Upper lobe of left lung (tissue), 6 donors: ENCODE results near the gene HLA-DQB1. TPM values are rescaled to one million over a fixed set of nuclear protein-coding genes. Genes with fewer than 3 reads are reported as not detected.
A peak's percentile ranks its signal among the peaks of the same experiment; 100 is the strongest.
"Not testable (repeated sequence)": the region's sequence is repeated elsewhere in the genome, so short reads cannot be mapped to it uniquely, and the experiment has no call there.

Experiments
- ATAC-seq, 2 donors: fragments of 200-7000 bp; cut with Tn5 transposase; one replicate each; pipeline ENCODE4 v1.9.1; 2022; ENCODE audit warnings: mild to moderate bottlenecking in 2 of 2, moderate library complexity in 2 of 2; ENCODE audit not compliant: low FRiP score in 2 of 2
- DNase-seq, 2 donors: peaks; one replicate each; pipeline ENCODE4 v3.0.0-alpha.2; 2019 to 2020
- H3K27ac ChIP-seq, 4 donors: fragments of 200-600 bp; sonication (generic); one replicate each; pipeline ENCODE4 v1.5.1; 2016 to 2019
- H3K27me3 ChIP-seq, 4 donors: fragments of 200-600 bp; sonication (generic); one replicate each; pipeline ENCODE4 v1.5.1; 2017 to 2019
- H3K36me3 ChIP-seq, 4 donors: fragments of 200-600 bp; sonication (generic); one replicate each; pipeline ENCODE4 v1.5.1; 2016 to 2019
- H3K4me1 ChIP-seq, 4 donors: fragments of 200-600 bp; sonication (generic); one replicate each; pipeline ENCODE4 v1.5.1; 2018 to 2019
- H3K4me3 ChIP-seq, 4 donors: fragments of 200-600 bp; sonication (generic); one replicate each; pipeline ENCODE4 v1.5.1; 2017 to 2019; ENCODE audit warnings: mild to moderate bottlenecking in 2 of 4, moderate library complexity in 1 of 4
- H3K9me3 ChIP-seq, 4 donors: fragments of 200-600 bp; sonication (generic); one replicate each; pipeline ENCODE4 v1.5.1; 2018 to 2019
- EP300 ChIP-seq, 4 donors: sonication (generic); formaldehyde crosslinking; IDR thresholded peaks; one replicate each; pipeline ENCODE4 v1.5.1; 2017; ENCODE audit warnings: antibody characterized with exemption in 4 of 4, control low read depth in 2 of 4
- POLR2A ChIP-seq, 4 donors: fragments of 450-650 bp; IDR thresholded peaks; one replicate each; pipeline ENCODE4 v1.5.1; 2016 to 2017; ENCODE audit warnings: antibody characterized with exemption in 4 of 4, mild to moderate bottlenecking in 2 of 4
- POLR2AphosphoS5 ChIP-seq, 2 donors: sonication (generic); formaldehyde crosslinking; IDR thresholded peaks; one replicate each; pipeline ENCODE4 v1.5.1; 2017; ENCODE audit warnings: antibody characterized with exemption in 2 of 2
- WGBS, 2 donors: methylation state at CpG; one replicate each; pipeline ENCODE4 v1.1.5; 2017 to 2018; 5-methylcytosine and 5-hydroxymethylcytosine counted together
- total RNA-seq, 6 donors: library from RNA; depleted of rRNA in 4 of 6; stranded (reverse); fragments of >200 nt in 4 of 6; gene quantifications; one replicate each; pipeline versions ENCODE4 v1.1.0 to v1.2.1, GENCODE V29; 2016 to 2021
- TF ChIP-seq, protein P1 (sequence below), 6 experiments: fragments of 450-650 bp in 4 of 6; fragments of 200-600 bp in 2 of 6; sonication (generic) in 2 of 6; IDR thresholded peaks; one replicate each; pipeline ENCODE4 v1.5.1; 2016 to 2019; ENCODE audit warnings: antibody characterized with exemption in 6 of 6
- donor health status: DM: no; HTN: no; CAD: no; lungs with moderate emphysema.
- donor health status: DM: no; HTN: yes; CAD: no; lungs with severe emphysema.

Gene HLA-DQB1
- total RNA-seq, result 100 to 1,000 TPM in 2 of 6 donors, 10 to 100 TPM in 2, 1 to 10 TPM in 2; 1.0 to 154 (median 36.3) TPM

DNA sequence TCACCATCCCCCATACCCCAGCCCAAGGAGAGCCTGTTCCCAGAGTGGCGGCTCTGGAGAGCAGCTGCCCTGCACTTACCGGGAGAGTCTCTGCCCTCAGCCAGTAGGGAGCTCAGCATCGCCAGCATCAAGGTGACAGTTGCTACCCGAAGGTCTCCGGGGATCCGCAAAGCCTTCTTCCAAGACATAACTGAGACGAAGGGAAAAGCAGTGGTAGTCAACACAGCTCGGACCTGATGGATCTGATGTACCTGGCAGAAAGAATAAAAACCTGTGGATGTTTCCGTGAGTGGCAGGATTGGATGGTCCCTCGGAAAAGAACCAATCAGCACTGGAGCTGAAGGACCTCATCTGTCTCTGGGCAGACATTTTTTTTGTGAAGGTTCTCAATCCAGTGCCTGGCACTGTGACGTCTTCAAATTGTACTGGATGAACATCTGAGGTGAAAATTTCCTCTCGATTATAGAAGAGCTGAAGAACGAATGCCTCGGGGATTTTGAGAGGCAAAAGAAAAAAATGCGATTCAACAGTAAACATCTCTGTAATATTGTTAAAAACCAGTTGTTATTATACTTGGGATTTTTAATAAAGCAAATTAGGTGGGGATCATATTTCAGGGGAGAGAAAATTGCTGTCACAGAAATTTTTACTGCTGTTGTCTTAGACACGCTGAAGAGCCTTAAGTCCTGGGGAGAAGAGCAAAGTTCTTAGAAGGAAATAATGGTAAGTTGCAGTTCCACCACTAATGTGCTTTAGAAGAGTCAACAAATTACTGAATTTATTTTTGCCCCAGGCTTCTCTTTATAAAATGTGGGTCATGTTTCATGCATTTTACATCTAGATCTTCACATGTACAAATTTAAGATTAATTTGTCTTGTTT is at the start of gene HLA-DQB1:
Gene HLA-DQB1 (minus strand): TSS at position 238 of the 881 bp plus-strand sequence. CDS start 50 bp downstream, at position 188.
- Histone ChIP-seq H3K27me3 (no peaks in the 10 kb centered on the region), H3K4me1 (peaks cover 0 to 5% (median 0%) of the 10 kb centered on the region in 4 donors), H3K27ac (peak within 1 kb of the TSS in 1 of 4 donors; percentile 44), H3K9me3 (no peaks in the 10 kb centered on the region), H3K4me3 (peak within 1 kb of the TSS in 2 of 4 donors; percentile 20 to 35), H3K36me3 (no peaks in the 10 kb centered on the region)
- 4 to 9% methylated on average over 15 to 16 of the region's 16 CpGs for WGBS, 2 donors
- DNase-seq (peak in 1 of 2 donors; percentile 72), ATAC-seq (peak; percentile 89)
- TF ChIP-seq POLR2A (IDR thresholded peaks at IDR 0.05), result no peak
- TF ChIP-seq, protein P1, sequence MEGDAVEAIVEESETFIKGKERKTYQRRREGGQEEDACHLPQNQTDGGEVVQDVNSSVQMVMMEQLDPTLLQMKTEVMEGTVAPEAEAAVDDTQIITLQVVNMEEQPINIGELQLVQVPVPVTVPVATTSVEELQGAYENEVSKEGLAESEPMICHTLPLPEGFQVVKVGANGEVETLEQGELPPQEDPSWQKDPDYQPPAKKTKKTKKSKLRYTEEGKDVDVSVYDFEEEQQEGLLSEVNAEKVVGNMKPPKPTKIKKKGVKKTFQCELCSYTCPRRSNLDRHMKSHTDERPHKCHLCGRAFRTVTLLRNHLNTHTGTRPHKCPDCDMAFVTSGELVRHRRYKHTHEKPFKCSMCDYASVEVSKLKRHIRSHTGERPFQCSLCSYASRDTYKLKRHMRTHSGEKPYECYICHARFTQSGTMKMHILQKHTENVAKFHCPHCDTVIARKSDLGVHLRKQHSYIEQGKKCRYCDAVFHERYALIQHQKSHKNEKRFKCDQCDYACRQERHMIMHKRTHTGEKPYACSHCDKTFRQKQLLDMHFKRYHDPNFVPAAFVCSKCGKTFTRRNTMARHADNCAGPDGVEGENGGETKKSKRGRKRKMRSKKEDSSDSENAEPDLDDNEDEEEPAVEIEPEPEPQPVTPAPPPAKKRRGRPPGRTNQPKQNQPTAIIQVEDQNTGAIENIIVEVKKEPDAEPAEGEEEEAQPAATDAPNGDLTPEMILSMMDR (IDR thresholded peaks at IDR 0.05), result no peak
- no peak for TF ChIP-seq EP300 (IDR thresholded peaks at IDR 0.05)
- TF ChIP-seq POLR2AphosphoS5 (IDR thresholded peaks at IDR 0.05), result no peak

DNA sequence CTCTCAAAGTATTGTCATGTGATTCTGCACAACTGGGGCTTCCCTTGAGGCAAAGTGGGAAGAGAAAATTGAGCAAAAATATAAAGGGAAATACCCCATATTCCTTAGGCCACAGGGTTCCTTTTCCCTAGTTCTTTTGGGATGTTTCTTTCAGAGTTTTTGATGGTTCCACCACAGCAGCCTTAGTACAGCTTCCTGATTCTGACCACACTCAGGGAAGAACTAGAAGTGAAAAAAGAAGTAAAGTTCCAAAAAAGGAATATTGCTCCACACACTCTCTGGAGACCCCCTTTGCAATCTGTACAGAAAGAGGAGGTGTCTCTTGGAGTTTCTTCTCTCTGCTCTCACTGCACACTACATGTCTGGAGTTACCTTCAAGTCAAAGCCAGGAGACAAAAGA is 46.8 kb upstream of the HLA-DQB1 start:
- Histone ChIP-seq H3K27ac (no peak overlapping the region), H3K4me3 (no peak overlapping the region), H3K36me3 (no peaks in the 10 kb centered on the region), H3K27me3 (no peaks in the 10 kb centered on the region), H3K9me3 (no peaks in the 10 kb centered on the region), H3K4me1 (no peaks in the 10 kb centered on the region)
- ATAC-seq, result no peak
- DNase-seq, result no peak
- TF ChIP-seq, protein P1 (IDR thresholded peaks at IDR 0.05), result no peak
- TF ChIP-seq POLR2AphosphoS5 (IDR thresholded peaks at IDR 0.05) (no peak), POLR2A (IDR thresholded peaks at IDR 0.05) (no peak), EP300 (IDR thresholded peaks at IDR 0.05) (no peak)

DNA sequence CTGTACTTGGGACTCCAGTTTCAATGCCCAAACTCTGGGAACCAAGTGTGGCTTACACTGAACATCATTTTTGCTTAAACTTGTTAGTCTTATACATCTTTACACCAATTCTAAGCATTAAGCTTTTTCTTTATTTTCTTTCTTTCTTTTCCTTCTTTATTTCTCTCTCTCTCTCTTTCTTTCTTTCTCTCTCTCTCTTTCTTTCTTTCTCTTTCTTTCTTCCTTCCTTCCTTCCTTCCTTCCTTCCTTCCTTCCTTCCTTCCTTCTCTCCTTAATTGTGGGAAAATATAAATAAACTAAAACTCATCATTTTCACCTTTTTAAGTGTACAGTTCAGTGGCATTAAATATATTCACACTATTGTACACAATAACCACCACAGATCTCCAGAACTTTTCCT is 43.2 kb upstream of the HLA-DQB1 start:
- H3K9me3 ChIP-seq, result no peaks in the 10 kb centered on the region
- TF ChIP-seq POLR2A (IDR thresholded peaks at IDR 0.05), result no peak
- TF ChIP-seq POLR2AphosphoS5 (IDR thresholded peaks at IDR 0.05), result no peak
- TF ChIP-seq, protein P1 (IDR thresholded peaks at IDR 0.05), result no peak
- no peak for TF ChIP-seq EP300 (IDR thresholded peaks at IDR 0.05)
- H3K4me1 ChIP-seq, result no peaks in the 10 kb centered on the region
- H3K4me3 ChIP-seq, result no peak overlapping the region
- no peaks in the 10 kb centered on the region for H3K27me3 ChIP-seq
- ATAC-seq (no peak), DNase-seq (no peak)
- H3K27ac ChIP-seq, result no peak overlapping the region
- no peaks in the 10 kb centered on the region for H3K36me3 ChIP-seq

DNA sequence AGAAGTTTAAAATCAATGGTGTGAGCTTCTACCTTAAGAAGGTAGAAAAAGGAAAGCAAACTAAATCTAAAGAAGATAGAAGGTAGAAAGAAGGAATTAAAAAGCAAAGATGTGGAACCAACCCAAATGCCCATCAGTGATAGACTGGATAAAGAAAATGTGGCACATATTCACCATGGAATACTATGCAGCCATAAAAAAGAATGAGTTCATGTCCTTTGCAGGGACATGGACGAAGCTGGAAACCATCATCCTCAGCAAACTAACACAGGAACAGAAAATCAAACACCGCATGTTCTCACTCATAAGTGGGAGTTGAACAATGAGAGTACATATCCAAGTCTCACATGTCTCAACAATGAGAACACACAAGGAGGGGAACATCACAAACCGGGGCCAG is 38.7 kb upstream of the HLA-DQB1 start:
- not testable (repeated sequence) for H3K9me3 ChIP-seq, H3K4me3 ChIP-seq, DNase-seq, H3K4me1 ChIP-seq, H3K27ac ChIP-seq, ATAC-seq, H3K36me3 ChIP-seq, H3K27me3 ChIP-seq
- WGBS, 2 donors, result 63 to 75% methylated on average over 3 of the region's 3 CpGs

DNA sequence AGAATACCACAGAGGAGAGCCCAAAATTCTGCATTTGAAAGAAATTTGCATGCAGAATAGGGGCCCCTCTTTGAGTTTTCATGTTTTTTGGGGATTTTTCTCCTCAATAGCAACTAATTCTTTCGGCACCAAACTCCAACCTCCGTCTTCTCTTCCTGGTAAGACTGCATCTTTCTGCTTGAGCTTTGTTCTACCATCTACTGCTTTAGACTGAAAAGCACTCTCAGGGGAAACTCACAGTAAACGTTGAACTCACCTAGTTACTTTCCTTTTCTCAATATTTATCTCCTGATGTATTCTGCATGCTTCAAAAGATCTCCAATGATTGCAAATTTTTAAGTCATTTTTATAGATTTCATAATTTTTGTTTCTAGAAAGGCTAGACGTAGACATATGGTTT is 36.9 kb upstream of the HLA-DQB1 start:
- no peak overlapping the region for H3K4me3 ChIP-seq
- no peaks in the 10 kb centered on the region for H3K36me3 ChIP-seq
- H3K27me3 ChIP-seq, result no peaks in the 10 kb centered on the region
- ATAC-seq, result no peak
- TF ChIP-seq, protein P1 (IDR thresholded peaks at IDR 0.05), result no peak
- TF ChIP-seq EP300 (IDR thresholded peaks at IDR 0.05) (no peak), POLR2AphosphoS5 (IDR thresholded peaks at IDR 0.05) (no peak), POLR2A (IDR thresholded peaks at IDR 0.05) (no peak)
- H3K4me1 ChIP-seq, result peaks cover 0 to 3% (median 0%) of the 10 kb centered on the region in 4 donors
- no peaks in the 10 kb centered on the region for H3K9me3 ChIP-seq
- WGBS, 2 donors, result 32 to 62% methylated on average over 4 of the region's 4 CpGs
- no peak overlapping the region for H3K27ac ChIP-seq
- no peak for DNase-seq
